NCI-H2081 (cell line): ENCODE measurements around the gene FADS2.

Experiments
- DNase-seq, 2 experiments: peaks; one replicate each; lab custom pipeline; 2025; lab: John Stamatoyannopoulos, UW

The FADS2 gene

GRCh38 chr11:61820174-61820573 lies 7.9 kb upstream of the FADS2 start:
- DNase-seq = no peak

GRCh38 chr11:61826930-61827570 lies 1.1 kb upstream of the FADS2 start:
- DNase-seq = peak; percentile 14 to 56

GRCh38 chr11:61828379-61828628 lies 204 bp downstream of the FADS2 start:
- DNase-seq = no peak

DNA sequence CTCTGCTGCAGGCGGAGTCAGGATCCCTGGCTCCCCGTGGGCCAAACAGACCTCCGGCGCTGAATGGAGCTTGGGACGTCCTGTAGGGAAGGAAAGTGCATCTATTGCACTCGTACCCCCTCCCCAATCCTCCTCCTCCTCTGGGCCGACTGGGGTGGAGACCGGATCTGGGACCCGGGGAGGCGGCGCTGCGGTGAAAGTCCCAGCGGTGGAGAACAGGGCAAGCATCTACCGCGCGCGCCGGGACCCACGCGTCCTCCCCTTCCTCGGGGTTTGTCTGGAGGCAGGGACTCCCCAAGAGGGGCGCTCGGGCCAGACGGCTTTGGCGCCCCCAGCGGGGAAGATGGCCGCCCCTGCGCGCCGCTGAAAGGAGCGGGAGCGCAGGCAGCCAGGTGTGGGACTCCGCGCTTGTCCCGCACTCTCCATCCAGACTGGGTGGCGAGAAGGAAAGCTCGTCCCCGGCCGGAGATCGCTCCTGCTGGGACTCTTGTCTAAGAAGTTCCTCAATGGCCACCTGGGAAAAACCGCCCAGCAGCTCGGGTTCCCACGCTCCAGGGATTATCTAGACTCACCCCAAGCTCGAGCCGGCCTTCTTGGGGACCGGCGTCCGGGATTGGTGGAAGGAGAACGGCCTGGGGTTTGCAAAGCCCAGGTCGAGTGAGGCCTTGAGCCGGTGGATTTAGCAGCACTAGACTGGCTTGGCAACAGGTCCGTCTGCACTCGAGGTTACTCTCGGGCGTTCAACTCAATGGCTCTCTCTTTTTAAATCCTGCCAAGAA lies 718 bp downstream of the FADS2 start:
- DNase-seq = peak; percentile 17 to 52

- DNase-seq = no peak
Observed at GRCh38 chr11:61829806-61830205, 1.7 kb downstream of the FADS2 start.

- no peak for DNase-seq
Observed at GRCh38 chr11:61830237-61831105, 2.4 kb downstream of the FADS2 start.

GRCh38 chr11:61832207-61832606 lies 4.1 kb downstream of the FADS2 start:
- DNase-seq = no peak

- no peak for DNase-seq
Observed at GRCh38 chr11:61832754-61833153, 4.7 kb downstream of the FADS2 start.

GRCh38 chr11:61833471-61833870 lies 5.4 kb downstream of the FADS2 start:
- peak in 1 of 2 experiments; percentile 34 for DNase-seq

GRCh38 chr11:61833926-61834277 lies 5.8 kb downstream of the FADS2 start:
- DNase-seq = no peak

DNA sequence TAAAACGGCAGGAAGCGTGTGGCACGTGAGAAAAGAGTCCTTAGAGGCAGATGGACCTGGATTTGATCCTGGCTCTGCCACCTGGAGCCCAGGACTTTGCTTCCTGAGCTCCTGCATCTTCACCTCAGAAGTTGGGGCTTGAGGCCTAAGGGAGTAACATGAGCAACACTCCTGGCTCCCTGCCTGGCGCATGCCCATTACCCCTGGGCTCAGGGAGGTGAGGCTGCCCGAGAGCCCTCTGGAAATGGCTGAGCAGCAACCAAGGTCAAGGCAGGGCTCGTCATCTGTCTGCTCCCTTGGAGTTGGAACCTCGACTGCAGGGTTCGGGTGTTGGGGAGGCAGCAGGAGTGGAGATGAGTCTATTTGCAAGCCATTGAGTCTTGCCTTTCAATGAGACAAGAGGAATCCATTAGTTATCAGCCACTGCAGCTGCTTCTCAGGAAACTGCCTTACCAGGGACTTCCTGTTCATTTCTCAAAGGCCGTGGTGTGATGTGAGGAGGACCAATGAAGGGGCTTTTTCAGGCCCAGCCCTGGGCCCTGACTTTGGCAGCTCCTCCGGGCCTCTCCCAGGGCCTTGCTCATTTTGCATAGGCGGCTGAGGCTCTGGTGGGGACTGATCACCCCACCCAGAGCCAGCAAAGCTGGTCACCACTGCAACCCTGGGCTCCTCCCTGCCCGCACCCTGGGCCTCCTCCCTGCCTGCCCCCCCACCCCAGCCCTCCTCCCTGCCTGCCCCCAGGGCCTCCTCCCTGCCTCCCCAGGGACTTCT lies 6.4 kb downstream of the FADS2 start:
- DNase-seq = peak; percentile 49 to 78

DNA sequence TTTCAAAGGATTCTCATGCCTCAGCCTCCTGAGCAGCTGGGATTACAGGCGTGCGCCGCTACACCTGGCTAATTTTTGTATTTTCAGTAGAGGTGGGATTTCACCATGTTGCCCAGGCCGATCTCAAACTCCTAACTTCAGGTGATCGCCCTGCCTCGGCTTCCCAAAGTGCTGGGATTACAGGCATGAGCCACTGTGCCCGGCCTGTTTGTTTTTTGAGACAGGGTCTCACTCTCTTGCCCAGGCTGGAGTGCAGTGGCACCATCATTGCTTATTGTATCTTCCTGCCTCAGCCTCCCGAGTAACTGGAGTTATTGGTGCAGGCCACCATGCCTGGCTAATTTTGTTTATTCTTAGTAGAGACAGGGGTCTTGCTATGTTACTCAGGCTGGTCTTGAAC lies 8.1 kb downstream of the FADS2 start:
- no peak for DNase-seq

DNA sequence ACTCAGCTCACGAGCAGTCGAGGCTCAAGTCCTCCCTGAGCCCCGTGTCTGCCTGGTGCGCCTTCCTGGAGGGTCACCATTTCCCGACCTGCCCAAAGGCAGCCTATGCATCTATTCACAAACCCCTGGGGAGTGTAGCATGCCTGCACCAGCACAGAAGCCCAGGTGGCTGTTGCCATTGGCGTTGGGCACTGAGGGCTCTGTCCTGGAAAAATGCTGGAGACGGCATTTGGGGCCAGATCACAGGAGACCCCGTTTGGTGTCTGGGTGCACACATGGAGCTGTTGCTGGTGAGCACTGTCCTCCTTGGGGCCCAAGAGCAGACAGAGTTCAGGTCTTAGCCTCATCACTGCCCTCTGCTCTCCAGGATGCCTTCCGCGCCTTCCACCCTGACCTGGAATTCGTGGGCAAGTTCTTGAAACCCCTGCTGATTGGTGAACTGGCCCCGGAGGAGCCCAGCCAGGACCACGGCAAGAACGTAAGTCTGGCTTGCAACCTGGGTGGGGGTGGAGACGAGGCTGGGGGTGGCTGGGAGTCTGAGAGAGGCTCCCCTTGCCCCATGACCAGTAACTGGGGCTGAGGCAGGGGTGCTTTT lies 9.4 kb downstream of the FADS2 start:
- no peak for DNase-seq

- no peak for DNase-seq
Observed at GRCh38 chr11:61838501-61838900, 10.4 kb downstream of the FADS2 start.

DNA sequence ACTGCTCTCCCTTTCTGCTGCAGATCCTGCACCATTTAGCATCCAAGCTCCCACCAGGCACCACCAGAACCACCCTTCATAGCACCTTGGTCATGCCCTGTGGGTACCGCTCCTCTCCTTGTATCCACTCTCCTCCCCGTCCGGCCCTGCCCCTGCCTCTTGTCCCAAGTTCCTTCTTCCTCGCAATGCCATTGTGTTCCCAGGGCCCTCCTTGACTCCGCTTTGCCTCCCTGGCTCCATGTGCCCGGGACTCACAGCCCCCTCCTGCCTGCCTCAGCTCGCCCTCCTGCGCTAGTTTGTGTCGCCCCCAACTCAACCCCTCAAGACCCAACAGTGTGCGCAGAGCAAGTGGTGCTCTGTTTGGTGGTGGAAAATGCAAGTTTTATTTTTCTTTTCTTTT lies 10.8 kb downstream of the FADS2 start:
- DNase-seq = no peak

DNA sequence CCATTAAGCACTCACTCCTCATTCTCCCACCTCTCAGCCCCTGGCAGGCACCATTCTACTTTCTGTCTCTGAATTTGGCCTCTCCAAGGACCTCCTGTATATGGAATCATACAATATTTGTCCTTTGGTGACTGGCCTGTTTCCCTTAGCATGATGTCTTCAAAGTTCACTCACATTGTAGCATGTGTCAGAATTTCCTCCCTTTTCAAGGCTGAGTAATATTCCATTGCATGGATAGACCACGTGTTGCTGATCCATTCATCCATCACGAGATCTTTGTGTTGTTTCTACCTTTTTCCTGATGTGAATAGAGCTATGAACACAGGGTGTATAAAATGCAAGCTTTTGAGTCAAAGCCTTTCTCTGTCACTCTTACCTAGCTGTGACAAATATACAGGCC lies 11.6 kb downstream of the FADS2 start:
- DNase-seq = no peak

DNA sequence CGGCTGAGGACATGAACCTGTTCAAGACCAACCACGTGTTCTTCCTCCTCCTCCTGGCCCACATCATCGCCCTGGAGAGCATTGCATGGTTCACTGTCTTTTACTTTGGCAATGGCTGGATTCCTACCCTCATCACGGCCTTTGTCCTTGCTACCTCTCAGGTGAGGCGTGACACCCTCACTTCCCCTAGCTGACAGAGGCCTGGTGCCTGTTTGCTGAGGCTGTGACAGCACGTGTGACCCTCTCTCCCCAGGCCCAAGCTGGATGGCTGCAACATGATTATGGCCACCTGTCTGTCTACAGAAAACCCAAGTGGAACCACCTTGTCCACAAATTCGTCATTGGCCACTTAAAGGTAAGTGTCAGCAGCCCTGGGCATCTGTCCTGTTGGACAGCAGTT lies 12.3 kb downstream of the FADS2 start:
- DNase-seq = no peak

GRCh38 chr11:61841636-61842527 lies 13.8 kb downstream of the FADS2 start:
- no peak for DNase-seq

DNA sequence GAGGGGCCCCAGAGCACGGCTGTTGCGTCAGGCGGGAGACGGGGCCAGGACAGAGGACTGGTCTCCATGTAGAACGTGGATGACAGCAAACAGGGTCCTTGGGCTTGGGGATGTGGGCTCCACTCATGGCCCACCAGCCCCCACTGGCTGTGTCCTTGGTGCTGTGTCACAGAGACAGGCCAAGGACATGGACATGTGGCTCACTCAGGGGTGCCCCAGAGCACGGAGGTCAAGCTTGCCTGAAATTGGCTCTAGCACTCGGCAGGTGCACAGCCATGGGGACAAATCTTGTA lies 14.4 kb downstream of the FADS2 start:
- DNase-seq = no peak

DNA sequence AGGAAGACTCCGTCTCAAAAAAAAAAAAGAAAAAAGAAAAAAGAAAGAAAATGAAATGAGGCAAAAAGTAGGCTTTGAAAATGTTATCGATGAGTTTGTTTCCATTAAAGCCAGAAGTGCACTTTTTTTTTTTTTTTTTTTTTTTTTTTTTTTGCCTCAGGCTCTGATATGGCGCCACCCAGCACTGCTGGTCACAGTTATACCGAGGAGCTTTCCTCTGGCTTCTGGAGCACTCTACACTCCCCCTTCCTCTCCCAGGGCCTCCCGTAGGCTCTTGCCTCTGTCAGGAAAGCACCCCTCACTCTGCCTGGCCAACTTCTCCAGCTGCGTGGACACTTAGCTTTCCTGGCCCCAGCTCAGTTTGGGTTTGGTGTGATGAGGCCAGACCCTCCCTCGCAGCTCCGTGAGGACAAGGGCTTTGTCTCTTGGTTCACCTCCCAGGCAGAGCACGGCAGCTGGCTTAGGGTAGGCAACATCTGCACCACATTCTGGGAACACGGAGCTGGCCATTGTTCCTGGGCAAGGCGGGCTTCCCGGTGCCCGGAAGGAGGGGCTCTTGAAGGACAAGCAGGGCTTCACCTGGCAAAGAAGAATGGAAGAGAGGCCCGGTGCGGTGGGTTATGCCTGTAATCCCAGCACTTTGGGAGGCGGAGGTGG lies 16.9 kb downstream of the FADS2 start:
- DNase-seq = no peak
